Nephron (organoid): Measurements from ENCODE around the gene ZNF232.
"Not testable (repeated sequence)": the region's sequence is repeated elsewhere in the genome, so short reads cannot be mapped to it uniquely, and the experiment has no call there.

Experiments used
- H3K27ac Mint-ChIP-seq, 3 experiments: 2 replicates each; pipeline ENCODE4 v1.8.0; 2020; ENCODE audit warnings: mixed read lengths in 3 of 3, mild to moderate bottlenecking in 2 of 3, moderate library complexity in 1 of 3
- H3K27me3 Mint-ChIP-seq: 2 replicates; pipeline ENCODE4 v1.8.0; 2021; ENCODE audit warnings: low read depth, mild to moderate bottlenecking, moderate library complexity, mixed read lengths
- H3K36me3 Mint-ChIP-seq: 2 replicates; pipeline ENCODE4 v1.8.0; 2020; ENCODE audit warnings: low read depth, mixed read lengths
- H3K4me1 Mint-ChIP-seq: 2 replicates; pipeline ENCODE4 v1.8.0; 2020; ENCODE audit warnings: mixed read lengths
- H3K4me3 Mint-ChIP-seq, 3 experiments: 2 replicates each; pipeline ENCODE4 v1.8.0; 2020; ENCODE audit warnings: mild to moderate bottlenecking in 3 of 3, mixed read lengths in 3 of 3, moderate library complexity in 2 of 3
- H3K9me3 Mint-ChIP-seq: 2 replicates; pipeline ENCODE4 v1.8.0; 2020; ENCODE audit warnings: mixed read lengths
- CTCF ChIP-seq, 3 experiments: fragments of 200-600 bp; sonication (generic); IDR thresholded peaks; one replicate each; pipeline ENCODE4 v1.5.0; 2021; ENCODE audit warnings: antibody characterized with exemption in 3 of 3; ENCODE audit not compliant: unreplicated experiment in 3 of 3

ZNF232 gene

DNA sequence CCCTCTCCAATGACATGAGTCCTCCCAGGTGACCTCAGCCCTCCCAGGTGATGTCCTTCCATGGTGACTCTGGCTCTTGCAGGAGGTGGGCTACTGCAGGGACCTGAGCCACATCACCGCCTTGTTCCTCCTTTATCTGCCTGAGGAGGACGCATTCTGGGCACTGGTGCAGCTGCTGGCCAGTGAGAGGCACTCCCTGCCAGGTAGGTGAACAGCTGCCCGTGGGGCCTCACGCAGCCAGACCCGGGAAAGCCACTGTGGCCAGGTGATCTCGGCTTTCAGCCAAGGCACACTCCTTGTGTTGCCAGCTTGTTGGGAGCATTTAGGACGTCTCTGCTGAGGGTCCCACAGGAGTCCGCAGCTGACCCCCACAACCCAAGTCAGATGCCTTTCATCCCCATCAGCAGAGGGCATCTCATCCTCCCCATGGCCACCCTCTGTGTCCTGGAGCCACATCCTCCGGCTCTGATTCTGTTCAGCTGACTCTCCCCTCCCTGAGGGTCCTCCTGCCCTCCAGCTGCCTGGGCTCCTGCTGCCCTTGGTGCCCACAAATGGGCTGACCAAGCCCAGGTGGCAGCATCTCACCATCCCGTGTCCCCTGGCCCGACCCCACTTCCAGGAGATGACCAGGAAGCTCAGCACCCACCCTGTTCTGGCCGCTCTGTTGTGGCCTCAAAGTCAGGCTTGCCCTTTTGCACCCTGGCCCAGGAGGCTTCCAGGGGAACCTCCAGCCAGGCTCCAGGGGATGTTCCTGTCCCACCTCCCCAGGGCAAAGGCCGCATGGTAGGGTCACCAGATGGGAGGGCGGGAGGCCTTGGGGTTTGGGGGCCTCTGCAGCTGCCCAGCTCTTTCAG lies 24.3 kb upstream of the ZNF232 start:
- Mint-ChIP-seq H3K27me3 (no peaks in the 10 kb centered on the region), H3K4me3 (no peak overlapping the region), H3K9me3 (no peaks in the 10 kb centered on the region), H3K36me3 (no peaks in the 10 kb centered on the region), H3K4me1 (no peaks in the 10 kb centered on the region), H3K27ac (no peak overlapping the region)
- TF ChIP-seq CTCF (IDR thresholded peaks at IDR 0.05; ENCODE audit: unreplicated experiment in 3 of 3): no peak

DNA sequence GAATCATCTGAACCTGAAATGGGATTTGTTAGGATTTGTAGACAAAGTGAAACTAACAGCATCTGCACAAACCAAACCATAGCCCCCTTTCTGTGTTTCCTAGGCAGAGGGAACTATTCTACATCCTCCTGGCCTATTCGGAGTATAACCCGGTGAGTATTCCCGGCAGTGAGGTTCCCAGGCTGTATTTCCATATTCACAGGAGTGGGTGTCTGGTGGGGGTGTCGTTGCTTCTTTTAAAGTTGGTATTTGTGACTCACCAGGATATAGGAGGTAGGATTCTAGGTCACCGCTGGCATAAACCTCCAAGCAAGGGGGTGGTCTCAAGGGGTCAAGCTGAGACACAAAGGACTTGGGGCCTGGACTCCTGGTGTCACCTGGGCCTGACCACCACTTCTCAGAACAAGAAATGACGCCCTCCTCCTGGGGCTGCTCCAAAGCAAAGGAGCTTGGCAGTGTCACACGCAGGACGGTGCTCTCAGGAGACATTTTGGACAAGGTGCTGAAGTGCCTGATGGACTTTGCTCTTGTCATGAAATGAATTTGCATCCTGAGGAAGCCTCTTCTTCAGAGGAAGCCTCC lies 23.5 kb upstream of the ZNF232 start:
- not testable (repeated sequence) for H3K36me3 Mint-ChIP-seq, H3K27ac Mint-ChIP-seq, H3K27me3 Mint-ChIP-seq, H3K4me1 Mint-ChIP-seq, H3K4me3 Mint-ChIP-seq, H3K9me3 Mint-ChIP-seq

DNA sequence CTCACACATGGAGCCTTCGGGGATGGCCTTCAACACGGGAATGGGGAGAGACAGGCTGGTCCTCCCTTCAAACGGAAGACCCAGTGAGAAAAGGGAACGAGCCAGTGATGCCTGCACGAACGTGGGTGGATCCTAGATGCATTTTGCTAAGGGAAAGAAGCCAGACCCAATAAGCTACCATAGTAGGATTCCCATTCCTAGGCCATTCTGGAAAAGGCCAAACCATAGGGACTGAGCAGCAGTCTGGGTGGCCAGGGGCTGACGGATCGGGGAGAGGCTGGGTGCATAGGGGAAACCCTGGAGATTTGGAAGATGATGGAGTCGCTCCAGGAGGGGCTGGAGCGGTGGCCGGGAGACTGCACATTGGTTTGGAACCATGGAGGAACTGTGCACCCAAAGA lies 22.9 kb upstream of the ZNF232 start:
- not testable (repeated sequence) for H3K27ac Mint-ChIP-seq, H3K9me3 Mint-ChIP-seq, H3K36me3 Mint-ChIP-seq, H3K27me3 Mint-ChIP-seq, H3K4me3 Mint-ChIP-seq, H3K4me1 Mint-ChIP-seq

DNA sequence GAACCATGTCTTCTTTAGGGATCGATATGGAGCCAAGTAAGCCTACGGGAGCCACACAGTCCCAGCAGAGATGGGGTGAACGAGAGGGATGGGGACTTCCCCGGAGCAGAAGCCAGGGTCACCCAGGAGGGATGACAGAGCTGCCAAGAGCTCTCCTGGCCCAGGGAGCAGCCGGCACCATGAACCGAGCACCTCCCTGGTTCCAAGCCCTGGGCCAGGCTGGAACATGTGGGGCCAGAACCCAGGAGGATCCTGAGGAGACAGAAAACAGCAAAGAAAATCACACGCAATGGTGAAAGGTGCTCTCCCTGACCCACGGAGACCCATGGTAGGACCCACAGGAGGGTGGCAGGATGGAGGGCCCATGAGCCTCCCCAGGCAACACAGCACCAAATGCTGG lies 22.3 kb upstream of the ZNF232 start:
- H3K36me3 Mint-ChIP-seq, H3K4me1 Mint-ChIP-seq, H3K4me3 Mint-ChIP-seq, H3K27ac Mint-ChIP-seq, H3K9me3 Mint-ChIP-seq, H3K27me3 Mint-ChIP-seq: not testable (repeated sequence)

GRCh38 chr17:5133311-5133710 lies 21.6 kb upstream of the ZNF232 start:
- H3K36me3 Mint-ChIP-seq: no peaks in the 10 kb centered on the region
- H3K27me3 Mint-ChIP-seq: no peaks in the 10 kb centered on the region
- H3K4me3 Mint-ChIP-seq: no peak overlapping the region
- no peak overlapping the region for H3K27ac Mint-ChIP-seq
- H3K9me3 Mint-ChIP-seq: no peaks in the 10 kb centered on the region
- no peaks in the 10 kb centered on the region for H3K4me1 Mint-ChIP-seq
- TF ChIP-seq CTCF (IDR thresholded peaks at IDR 0.05; ENCODE audit: unreplicated experiment in 3 of 3): no peak

DNA sequence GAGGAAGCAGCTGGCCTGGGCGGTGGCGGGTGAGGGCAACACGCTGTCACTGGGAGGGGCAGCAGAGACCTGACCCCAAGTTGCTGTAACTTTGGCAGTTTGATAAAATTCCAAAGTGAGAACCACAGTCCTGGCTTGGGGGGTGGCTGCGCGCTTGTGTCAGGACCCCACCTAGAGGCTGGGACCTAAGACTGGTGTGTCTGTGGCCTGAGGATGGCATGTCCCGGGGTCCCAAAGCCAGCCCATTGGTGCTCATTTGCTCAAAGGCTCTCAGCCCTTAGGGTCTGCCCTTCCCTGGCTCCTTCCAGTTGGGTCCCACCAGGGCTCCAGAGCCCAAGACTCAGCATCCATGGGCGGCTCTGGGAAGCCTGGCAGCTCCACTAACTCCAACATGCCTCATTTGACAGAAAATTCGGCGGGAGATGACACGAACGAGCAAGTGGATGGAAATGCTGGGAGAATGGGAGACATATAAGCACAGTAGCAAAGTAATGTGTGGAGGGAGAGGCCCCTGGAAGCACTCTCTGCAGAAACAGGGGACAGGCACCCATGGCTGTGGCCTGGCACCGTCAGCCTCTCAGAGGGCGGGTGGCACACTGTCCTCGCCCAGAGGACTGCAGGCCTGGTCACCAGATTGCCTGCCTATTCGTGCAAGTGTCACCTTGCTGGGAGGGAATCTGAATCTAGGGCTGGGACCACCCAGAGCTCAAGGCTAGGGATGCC lies 21.0 kb upstream of the ZNF232 start:
- H3K27me3 Mint-ChIP-seq, H3K4me1 Mint-ChIP-seq, H3K4me3 Mint-ChIP-seq, H3K27ac Mint-ChIP-seq, H3K9me3 Mint-ChIP-seq, H3K36me3 Mint-ChIP-seq: not testable (repeated sequence)

DNA sequence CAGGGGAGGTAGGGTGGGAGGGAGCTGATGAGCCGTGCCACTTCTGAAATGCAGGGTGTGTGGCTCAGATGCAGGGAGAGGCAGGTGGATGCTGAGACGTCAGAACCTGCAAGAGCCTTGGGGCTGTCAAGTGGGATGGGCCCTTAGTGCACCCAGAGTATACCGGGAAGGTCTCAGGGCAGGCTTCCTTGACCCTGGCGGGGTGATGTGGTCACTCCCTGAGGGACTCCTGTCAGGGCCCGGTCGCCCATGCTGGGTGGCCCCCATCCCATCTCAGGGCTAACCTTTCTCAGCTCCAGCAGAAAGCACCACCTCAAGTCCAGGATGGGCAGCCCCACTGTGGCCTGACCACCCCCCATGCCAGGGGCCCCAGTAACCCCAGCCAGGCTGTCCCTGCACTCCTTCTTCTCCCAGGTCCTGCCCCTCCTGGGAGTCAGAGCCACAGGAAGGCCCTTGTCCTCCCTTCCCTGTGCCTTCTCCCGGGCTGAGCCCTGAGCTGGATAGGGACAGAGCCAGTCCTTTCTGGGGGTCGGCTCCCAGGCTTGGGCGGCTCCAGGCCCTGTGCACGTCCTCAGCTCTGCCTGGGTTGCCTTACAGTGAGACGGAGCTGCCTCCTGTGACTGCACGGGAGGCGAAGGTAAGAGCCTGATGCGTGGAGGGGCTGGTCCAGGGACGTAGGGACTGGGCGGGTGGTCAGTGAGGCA lies 20.3 kb upstream of the ZNF232 start:
- H3K9me3 Mint-ChIP-seq, H3K4me3 Mint-ChIP-seq, H3K27ac Mint-ChIP-seq, H3K36me3 Mint-ChIP-seq, H3K27me3 Mint-ChIP-seq, H3K4me1 Mint-ChIP-seq: not testable (repeated sequence)

DNA sequence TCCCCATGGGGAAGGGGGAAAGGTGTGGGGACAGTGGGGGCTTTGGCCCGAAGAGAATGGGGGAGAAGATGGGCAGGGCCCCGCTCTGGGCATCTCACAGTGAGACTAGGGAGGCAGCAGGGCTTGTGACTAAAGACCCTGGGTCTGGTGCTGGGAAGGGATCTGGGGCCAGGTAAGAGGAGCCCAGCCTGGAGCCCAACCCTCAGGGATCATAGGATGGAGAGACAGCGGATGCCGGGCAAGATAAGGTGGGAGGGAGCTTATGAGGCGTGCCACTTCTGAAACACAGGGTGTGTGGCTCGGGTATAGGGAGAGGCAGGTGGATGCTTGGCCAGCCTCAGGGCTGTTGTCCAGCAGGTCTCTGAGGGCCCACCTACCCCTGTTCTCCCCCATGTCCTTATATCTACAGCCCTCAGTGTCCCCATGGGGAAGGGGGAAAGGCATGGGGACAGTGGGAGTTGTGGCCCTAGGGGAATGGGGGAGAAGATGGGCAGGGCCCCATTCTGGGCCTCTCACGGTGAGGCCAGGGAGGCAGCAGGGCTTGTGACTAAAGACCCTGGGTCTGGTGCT lies 19.6 kb upstream of the ZNF232 start:
- H3K4me1 Mint-ChIP-seq: peaks cover 6% of the 10 kb centered on the region
- no peaks in the 10 kb centered on the region for H3K27me3 Mint-ChIP-seq
- no peaks in the 10 kb centered on the region for H3K9me3 Mint-ChIP-seq
- H3K27ac Mint-ChIP-seq: no peak overlapping the region
- H3K36me3 Mint-ChIP-seq: no peaks in the 10 kb centered on the region
- no peak for TF ChIP-seq CTCF (IDR thresholded peaks at IDR 0.05; ENCODE audit: unreplicated experiment in 3 of 3)
- no peak overlapping the region for H3K4me3 Mint-ChIP-seq

DNA sequence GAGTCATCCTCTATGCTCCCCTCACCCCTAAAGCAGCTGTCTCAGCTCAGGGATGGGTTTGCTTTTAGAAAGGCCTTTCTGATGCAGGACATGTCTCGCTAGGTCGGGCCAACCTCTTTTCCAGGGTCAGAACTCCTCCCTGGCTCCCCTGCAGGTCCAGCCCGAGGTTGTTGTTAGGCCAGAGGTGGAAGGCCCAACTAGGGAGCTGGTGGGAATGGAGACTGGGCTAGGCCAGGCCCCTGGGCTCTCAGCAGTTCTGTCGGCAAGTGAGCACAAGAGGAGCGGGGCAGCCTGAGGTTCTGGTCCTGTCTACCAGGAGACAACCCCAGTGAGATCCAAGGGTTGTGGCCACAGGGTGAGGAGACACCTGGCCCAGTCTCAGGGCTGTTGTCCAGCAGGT lies 19.0 kb upstream of the ZNF232 start:
- H3K27ac Mint-ChIP-seq, H3K36me3 Mint-ChIP-seq, H3K9me3 Mint-ChIP-seq, H3K4me3 Mint-ChIP-seq, H3K27me3 Mint-ChIP-seq, H3K4me1 Mint-ChIP-seq: not testable (repeated sequence)

DNA sequence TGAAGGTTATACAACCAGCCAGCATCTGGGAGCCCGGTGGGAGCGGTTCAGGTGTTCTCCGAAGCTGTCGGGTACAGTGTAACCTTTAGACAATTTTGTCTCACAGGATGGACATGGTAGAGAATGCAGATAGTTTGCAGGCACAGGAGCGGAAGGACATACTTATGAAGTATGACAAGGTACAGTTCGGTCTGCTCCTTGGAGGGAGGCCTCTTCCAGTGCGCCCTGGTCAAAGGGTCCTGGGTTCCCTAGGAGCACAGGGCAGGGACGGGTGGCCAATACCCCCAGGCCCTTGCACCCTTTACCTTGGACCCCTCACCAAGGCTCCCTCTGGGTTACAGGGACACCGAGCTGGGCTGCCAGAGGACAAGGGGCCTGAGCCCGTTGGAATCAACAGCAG lies 18.6 kb upstream of the ZNF232 start:
- H3K27ac Mint-ChIP-seq, H3K4me3 Mint-ChIP-seq: not testable (repeated sequence)

GRCh38 chr17:5129770-5130169 lies 18.1 kb upstream of the ZNF232 start:
- not testable (repeated sequence) for H3K9me3 Mint-ChIP-seq, H3K4me3 Mint-ChIP-seq, H3K27me3 Mint-ChIP-seq, H3K27ac Mint-ChIP-seq, H3K4me1 Mint-ChIP-seq, H3K36me3 Mint-ChIP-seq

More for the DNA sequence above, 18.6 kb upstream of the ZNF232 start:
- H3K9me3 Mint-ChIP-seq, H3K4me1 Mint-ChIP-seq, H3K27me3 Mint-ChIP-seq, H3K36me3 Mint-ChIP-seq: not testable (repeated sequence)
